GM18517 (cell line): ENCODE data around the gene SLIT3.

Source experiments
- ATAC-seq: cut with Tn5 transposase; IDR thresholded peaks from one replicate; pipeline ENCODE4 v1.9.1; 2021; ENCODE audit warnings: mild to moderate bottlenecking, moderate library complexity; ENCODE audit not compliant: unreplicated experiment

The SLIT3 gene

GRCh38 chr5:168695301-168695835, 605.6 kb downstream of the SLIT3 start:
- ATAC-seq, result no peak

- ATAC-seq, result no peak
Observed at GRCh38 chr5:168694289-168694688, 606.6 kb downstream of the SLIT3 start.

- ATAC-seq, result no peak
Observed at GRCh38 chr5:168693883-168694282, 607.1 kb downstream of the SLIT3 start.

- ATAC-seq, result no peak
Observed at GRCh38 chr5:168693297-168693696, 607.6 kb downstream of the SLIT3 start.

GRCh38 chr5:168691891-168692290, 609.0 kb downstream of the SLIT3 start:
- ATAC-seq, result no peak

- ATAC-seq, result no peak
Observed at GRCh38 chr5:168689260-168689659, 611.7 kb downstream of the SLIT3 start.

- no peak for ATAC-seq
Observed at GRCh38 chr5:168686837-168687236, 614.1 kb downstream of the SLIT3 start.

GRCh38 chr5:168685566-168685965, 615.4 kb downstream of the SLIT3 start:
- no peak for ATAC-seq

- no peak for ATAC-seq
Observed at GRCh38 chr5:168683927-168684295, 617.0 kb downstream of the SLIT3 start.

- no peak for ATAC-seq
Observed at GRCh38 chr5:168683247-168683926, 617.6 kb downstream of the SLIT3 start.

- ATAC-seq, result no peak
Observed at GRCh38 chr5:168681556-168682183, 619.3 kb downstream of the SLIT3 start.

- ATAC-seq, result no peak
Observed at GRCh38 chr5:168680395-168680794, 620.5 kb downstream of the SLIT3 start.

- ATAC-seq, result no peak
Observed at GRCh38 chr5:168679515-168679920, 621.4 kb downstream of the SLIT3 start.

GRCh38 chr5:168676501-168676900, 624.4 kb downstream of the SLIT3 start:
- ATAC-seq, result no peak

- no peak for ATAC-seq
Observed at GRCh38 chr5:168675883-168676408, 625.0 kb downstream of the SLIT3 start.

- no peak for ATAC-seq
Observed at GRCh38 chr5:168674893-168675482, 626.0 kb downstream of the SLIT3 start.

GRCh38 chr5:168672888-168673287, 628.1 kb downstream of the SLIT3 start:
- ATAC-seq, result no peak

- no peak for ATAC-seq
Observed at GRCh38 chr5:168672016-168672415, 628.9 kb downstream of the SLIT3 start.

- ATAC-seq, result no peak
Observed at GRCh38 chr5:168670881-168671575, 629.9 kb downstream of the SLIT3 start.

GRCh38 chr5:168669668-168670378, 631.1 kb downstream of the SLIT3 start:
- no peak for ATAC-seq

GRCh38 chr5:168669156-168669555, 631.8 kb downstream of the SLIT3 start:
- no peak for ATAC-seq
